MG63 (cell line): ENCODE results near the gene LRCH3. TPM values are rescaled to one million over a fixed set of nuclear protein-coding genes. Genes with fewer than 3 reads are reported as not detected.
"Not testable (repeated sequence)": the region's sequence is repeated elsewhere in the genome, so short reads cannot be mapped to it uniquely, and the experiment has no call there.

Experiments used
- DNase-seq: peaks from one replicate; pipeline ENCODE4 v3.0.0-alpha.2; 2020
- H3K27me3 ChIP-seq: fragments of 250-450 bp; sonication (Bioruptor Pico); 2 replicates; pipeline ENCODE4 v1.5.1; 2020; ENCODE audit warnings: mild to moderate bottlenecking, moderate library complexity
- H3K36me3 ChIP-seq: fragments of 250-450 bp; sonication (Bioruptor Pico); 2 replicates; pipeline ENCODE4 v1.5.1; 2020; ENCODE audit warnings: mild to moderate bottlenecking, moderate library complexity
- H3K4me3 ChIP-seq: fragments of 250-450 bp; sonication (Bioruptor Pico); 2 replicates; pipeline ENCODE4 v1.5.1; 2020; ENCODE audit warnings: mild to moderate bottlenecking, moderate library complexity
- H3K9me3 ChIP-seq: fragments of 250-450 bp; sonication (Bioruptor Pico); 2 replicates; pipeline ENCODE4 v1.5.1; 2020; ENCODE audit warnings: mild to moderate bottlenecking, moderate library complexity
- total RNA-seq: library from RNA; depleted of rRNA; stranded (reverse); fragments of >200 nt; shearing (Covaris generic); gene quantifications from 2 replicates; pipeline ENCODE4 v1.2.3, GENCODE V29; 2014; ENCODE audit warnings: low replicate concordance; rRNA removed

LRCH3 gene
- total RNA-seq, 1 experiment from 2014 or later: 20.3 TPM

- Histone ChIP-seq H3K9me3 (no peaks in the 10 kb centered on the region), H3K27me3 (no peaks in the 10 kb centered on the region), H3K36me3 (no peaks in the 10 kb centered on the region), H3K4me3 (no peak overlapping the region)
- no peak for DNase-seq
Measured at GRCh38 chr3:197926418-197926817, 135.4 kb downstream of the LRCH3 start.

DNA sequence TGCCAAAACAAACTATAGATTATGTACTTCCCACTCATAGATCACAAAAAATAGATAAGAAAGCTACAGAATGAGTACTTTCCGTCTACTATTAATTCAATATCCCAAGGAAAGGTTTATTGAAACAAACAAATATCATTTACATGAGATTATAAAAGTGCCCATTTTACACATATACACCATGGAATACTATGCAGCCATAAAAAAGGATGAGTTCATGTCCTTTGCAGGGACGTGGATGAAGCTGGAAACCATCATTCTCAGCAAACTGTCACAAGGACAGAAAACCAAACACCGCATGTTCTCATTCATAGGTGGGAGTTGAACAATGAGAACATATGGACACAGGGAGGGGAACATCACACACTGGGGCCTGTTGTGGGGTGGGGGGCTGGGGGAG is 136.5 kb downstream of the LRCH3 start:
- not testable (repeated sequence) for DNase-seq, H3K4me3 ChIP-seq, H3K27me3 ChIP-seq, H3K9me3 ChIP-seq, H3K36me3 ChIP-seq

- H3K27me3 ChIP-seq: no peaks in the 10 kb centered on the region
- no peaks in the 10 kb centered on the region for H3K9me3 ChIP-seq
- no peak overlapping the region for H3K4me3 ChIP-seq
- DNase-seq: no peak
- H3K36me3 ChIP-seq: no peaks in the 10 kb centered on the region
Measured at GRCh38 chr3:197936819-197937384, 145.8 kb downstream of the LRCH3 start.

Other genes with a start within 250 kb of the LRCH3 start
- gene BDH1, start 235.3 kb upstream of the LRCH3 start, total RNA-seq: 2.2 and 23.5 TPM in 2 replicates
- gene RUBCN, start 54.4 kb upstream of the LRCH3 start, total RNA-seq: 3.2 and 3.5 TPM in 2 replicates
- 75.2 and 77.8 TPM in 2 replicates for gene FYTTD1, start 41.4 kb upstream of the LRCH3 start, total RNA-seq
- gene RPL35A, start 158.9 kb downstream of the LRCH3 start, total RNA-seq: 2,427 and 2,822 TPM in 2 replicates
- gene LMLN, start 169.0 kb downstream of the LRCH3 start, total RNA-seq: 3.5 and 5.6 TPM in 2 replicates